OCI-LY3 (cell line): ENCODE data around the gene LMNB1.

Experiments used
- EZH2phosphoT487 ChIP-seq: fragments of 200-600 bp; shearing (Covaris generic); IDR thresholded peaks from 2 replicates; pipeline ENCODE4 v1.6.1; 2018; ENCODE audit warnings: antibody characterized with exemption, mixed run types, low read depth
- TF ChIP-seq, protein P1 (sequence below): fragments of 200-600, 300-600 bp; sonication (generic); IDR thresholded peaks from 2 replicates; pipeline ENCODE4 v1.5.1; 2014; ENCODE audit warnings: antibody characterized with exemption, low read length, low read depth

DNA sequence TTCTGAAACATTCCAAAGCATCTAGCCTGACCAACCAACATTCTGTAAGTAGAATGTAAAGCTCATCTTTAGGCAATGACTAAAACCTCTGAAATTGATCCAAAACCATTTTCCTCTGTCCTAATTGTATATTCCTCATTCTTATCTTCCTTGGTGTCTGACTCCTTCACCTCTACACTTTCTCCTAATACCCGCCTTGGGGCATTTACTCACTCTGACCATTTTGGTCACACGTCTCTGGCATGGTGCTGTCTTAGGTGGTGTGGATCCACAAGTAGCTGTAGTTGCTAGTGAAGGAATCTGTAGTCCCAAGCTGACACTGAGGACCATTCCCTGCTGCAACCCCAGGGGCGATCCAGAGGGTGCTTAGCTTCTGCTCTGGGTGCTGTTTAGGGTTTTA is 40.8 kb upstream of the LMNB1 start:
- TF ChIP-seq, protein P1, sequence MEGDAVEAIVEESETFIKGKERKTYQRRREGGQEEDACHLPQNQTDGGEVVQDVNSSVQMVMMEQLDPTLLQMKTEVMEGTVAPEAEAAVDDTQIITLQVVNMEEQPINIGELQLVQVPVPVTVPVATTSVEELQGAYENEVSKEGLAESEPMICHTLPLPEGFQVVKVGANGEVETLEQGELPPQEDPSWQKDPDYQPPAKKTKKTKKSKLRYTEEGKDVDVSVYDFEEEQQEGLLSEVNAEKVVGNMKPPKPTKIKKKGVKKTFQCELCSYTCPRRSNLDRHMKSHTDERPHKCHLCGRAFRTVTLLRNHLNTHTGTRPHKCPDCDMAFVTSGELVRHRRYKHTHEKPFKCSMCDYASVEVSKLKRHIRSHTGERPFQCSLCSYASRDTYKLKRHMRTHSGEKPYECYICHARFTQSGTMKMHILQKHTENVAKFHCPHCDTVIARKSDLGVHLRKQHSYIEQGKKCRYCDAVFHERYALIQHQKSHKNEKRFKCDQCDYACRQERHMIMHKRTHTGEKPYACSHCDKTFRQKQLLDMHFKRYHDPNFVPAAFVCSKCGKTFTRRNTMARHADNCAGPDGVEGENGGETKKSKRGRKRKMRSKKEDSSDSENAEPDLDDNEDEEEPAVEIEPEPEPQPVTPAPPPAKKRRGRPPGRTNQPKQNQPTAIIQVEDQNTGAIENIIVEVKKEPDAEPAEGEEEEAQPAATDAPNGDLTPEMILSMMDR: no peak
- TF ChIP-seq EZH2phosphoT487: no peak
